HG02943 (cell line): ENCODE data around the gene FAM83D.
A peak's percentile ranks its signal among the peaks of the same experiment; 100 is the strongest.

ENCODE experiments used
- ATAC-seq: cut with Tn5 transposase; IDR thresholded peaks from one replicate; pipeline ENCODE4 v1.9.1; 2021; ENCODE audit warnings: mild to moderate bottlenecking, low read depth, moderate library complexity; ENCODE audit not compliant: unreplicated experiment

FAM83D gene

GRCh38 chr20:38926142-38926933, at the start of gene FAM83D:
FAM83D (plus strand) TSS chr20:38926417; CDS start chr20:38926443, 26 bp downstream.
- peak; percentile 92 for ATAC-seq

GRCh38 chr20:38877483-38877882, 48.7 kb upstream of the FAM83D start:
- no peak for ATAC-seq

GRCh38 chr20:38878866-38879265, 47.4 kb upstream of the FAM83D start:
- no peak for ATAC-seq

GRCh38 chr20:38880952-38881735, 45.1 kb upstream of the FAM83D start:
- ATAC-seq, result no peak

GRCh38 chr20:38881806-38882440, 44.3 kb upstream of the FAM83D start:
- ATAC-seq, result no peak

GRCh38 chr20:38882600-38882999, 43.6 kb upstream of the FAM83D start:
- no peak for ATAC-seq

- no peak for ATAC-seq
Measured at GRCh38 chr20:38883081-38883980, 42.9 kb upstream of the FAM83D start.

GRCh38 chr20:38883981-38884733, 42.1 kb upstream of the FAM83D start:
- ATAC-seq, result no peak

- ATAC-seq, result no peak
Measured at GRCh38 chr20:38885357-38885756, 40.9 kb upstream of the FAM83D start.

- ATAC-seq, result no peak
Measured at GRCh38 chr20:38888059-38888831, 38.0 kb upstream of the FAM83D start.

GRCh38 chr20:38889050-38889449, 37.2 kb upstream of the FAM83D start:
- ATAC-seq, result no peak

GRCh38 chr20:38889792-38890496, 36.3 kb upstream of the FAM83D start:
- no peak for ATAC-seq

- ATAC-seq, result no peak
Measured at GRCh38 chr20:38890497-38890818, 35.8 kb upstream of the FAM83D start.

GRCh38 chr20:38892091-38892981, 33.9 kb upstream of the FAM83D start:
- no peak for ATAC-seq

- no peak for ATAC-seq
Measured at GRCh38 chr20:38893056-38893564, 33.1 kb upstream of the FAM83D start.

- ATAC-seq, result no peak
Measured at GRCh38 chr20:38893565-38894090, 32.6 kb upstream of the FAM83D start.
